Heart right ventricle (tissue), 16 donors: Measurements from ENCODE around the gene CD14. TPM values are rescaled to one million over a fixed set of nuclear protein-coding genes. Genes with fewer than 3 reads are reported as not detected.
A peak's percentile ranks its signal among the peaks of the same experiment; 100 is the strongest.
"Not testable (repeated sequence)": the region's sequence is repeated elsewhere in the genome, so short reads cannot be mapped to it uniquely, and the experiment has no call there.

Source experiments
- ATAC-seq, 8 donors: fragments of 200-7000 bp; cut with Tn5 transposase; one replicate each; pipeline ENCODE4 v1.9.1; 2020; ENCODE audit warnings: mild to moderate bottlenecking in 8 of 8, moderate library complexity in 8 of 8, moderate number of reproducible peaks in 1 of 8
- DNase-seq, 2 donors: peaks; one replicate each; pipeline ENCODE4 v3.0.0-alpha.2; 2020
- H3K27ac ChIP-seq, 10 donors: fragments of 200-600 bp; sonication (generic) in 2 of 10; one replicate each; pipeline versions ENCODE4 v1.5.0 to v1.8.0; 2020 to 2022; ENCODE audit warnings: mild to moderate bottlenecking in 3 of 10
- H3K27me3 ChIP-seq, 7 donors: fragments of 200-600 bp; one replicate each; pipeline ENCODE4 v1.8.0; 2021 to 2022; ENCODE audit warnings: mild to moderate bottlenecking in 2 of 7
- H3K36me3 ChIP-seq, 9 donors: fragments of 200-600 bp; sonication (generic) in 1 of 9; one replicate each; pipeline versions ENCODE4 v1.5.0 to v1.8.0; 2020 to 2022; ENCODE audit warnings: mild to moderate bottlenecking in 2 of 9
- H3K4me1 ChIP-seq, 9 donors: fragments of 200-600 bp; sonication (generic) in 1 of 9; one replicate each; pipeline versions ENCODE4 v1.5.0 to v1.8.0; 2020 to 2022; ENCODE audit warnings: mild to moderate bottlenecking in 4 of 9
- H3K4me3 ChIP-seq, 10 donors: fragments of 200-600 bp; sonication (generic) in 2 of 10; one replicate each; pipeline versions ENCODE4 v1.5.0 to v1.8.0; 2020 to 2022; ENCODE audit warnings: mild to moderate bottlenecking in 7 of 10, moderate library complexity in 2 of 10
- H3K9me3 ChIP-seq, 11 donors: fragments of 200-600 bp in 10 of 11; sonication (generic) in 2 of 11; one replicate each; pipeline versions ENCODE4 v1.5.0 to v1.8.0; 2013 to 2022; ENCODE audit warnings: mild to moderate bottlenecking in 2 of 11, control low read depth in 1 of 11, moderate library complexity in 1 of 11
- WGBS, 2 donors: extraction: QIAGEN DNeasy Blood & Tissue Kit; methylation state at CpG; one replicate each; pipeline ENCODE4 v1.1.7; 2013; ENCODE audit warnings: inconsistent platforms in 1 of 2; 5-methylcytosine and 5-hydroxymethylcytosine counted together
- intact Hi-C, 10 donors: fragments of 100-400 bp; cut with DNase I; formaldehyde crosslinking; loops; one replicate each; pipeline versions ENCODE4 v1.11.1 to v1.14.2; 2022
- polyA plus RNA-seq, 2 donors: library from polyadenylated mRNA; stranded (reverse); fragments of 200-250 nt; gene quantifications; one replicate each; pipeline ENCODE4 v1.2.3, GENCODE V29; 2013
- total RNA-seq, 10 donors: library from RNA; stranded (reverse); fragmentation: NEBNext Ultra II Directional in 3 of 10; extraction: Animal tissue kit (Norgen Biotek cat#: 25700) in 3 of 10; gene quantifications; one replicate each; pipeline versions ENCODE4 v1.2.1 to v1.2.4, GENCODE V29; 2021 to 2023
- TF ChIP-seq, protein P1 (sequence below), 9 donors: fragments of 200-600 bp; sonication (generic) in 2 of 9; IDR thresholded peaks; one replicate each; pipeline versions ENCODE4 v1.5.0 to v1.8.0; 2021 to 2022; ENCODE audit warnings: antibody characterized with exemption in 9 of 9, mild to moderate bottlenecking in 5 of 9, moderate library complexity in 1 of 9
- donor health status: Arrhythmogenic right ventricular cardiomyopathy.
- donor health status: ischemic (EF 13 %, LVEDD 7.1; RV severe dilation, severe dysfunction).
- donor health status: healthy with polysubstance abuse.
- donor health status: DM: no; HTN: yes; CAD: no.
- donor health status: DM: no; HTN: no; CAD: no.
- donor health status: ischemic (EF 25% LVEDD 6.9; RV normal size, moderate dysfunction).
- donor health status: ischemic (EF 25% LVEDD 5.7; RV mildly dilated, moderate dysfunction).
- donor health status: healthy.
- donor health status: DM: yes; HTN: yes; CAD: no.
- donor health status: Ischemic cardiomyopathy.
- donor health status: ischemic (EF 35%, LVEDD 5.7; RV mildly dilated, moderate dysfunction).
- donor health status: nonischemic (EF 11% LVEDD 7.7; RV severe dilation, severe dysfunction).
- donor health status: DM: yes; HTN: yes; CAD: no.
- donor health status: PGD.
- donor health status: ischemic (EF 29% LVEDD 5.4; RV normal size, mild dysfunction).
- donor health status: nonischemic (EF 23%, LVEDD 6.1; RV moderate dilation, normal function).

CD14 gene
- total and polyA plus RNA-seq, 12 donors = 10.8 to 137 (median 20.3) TPM

GRCh38 chr5:140607031-140607430 is 25.9 kb downstream of the CD14 start:
- Histone ChIP-seq H3K4me3 (no peak overlapping the region), H3K9me3 (peaks cover 0 to 6% (median 0%) of the 10 kb centered on the region in 11 donors), H3K36me3 (no peaks in the 10 kb centered on the region), H3K27me3 (no peaks in the 10 kb centered on the region), H3K4me1 (peaks cover 0 to 63% (median 5%) of the 10 kb centered on the region in 9 donors), H3K27ac (peak overlapping the region in 1 of 10 donors; percentile 83)
- no peak for ATAC-seq
- intact Hi-C loops = no loop called here
- TF ChIP-seq, protein P1, sequence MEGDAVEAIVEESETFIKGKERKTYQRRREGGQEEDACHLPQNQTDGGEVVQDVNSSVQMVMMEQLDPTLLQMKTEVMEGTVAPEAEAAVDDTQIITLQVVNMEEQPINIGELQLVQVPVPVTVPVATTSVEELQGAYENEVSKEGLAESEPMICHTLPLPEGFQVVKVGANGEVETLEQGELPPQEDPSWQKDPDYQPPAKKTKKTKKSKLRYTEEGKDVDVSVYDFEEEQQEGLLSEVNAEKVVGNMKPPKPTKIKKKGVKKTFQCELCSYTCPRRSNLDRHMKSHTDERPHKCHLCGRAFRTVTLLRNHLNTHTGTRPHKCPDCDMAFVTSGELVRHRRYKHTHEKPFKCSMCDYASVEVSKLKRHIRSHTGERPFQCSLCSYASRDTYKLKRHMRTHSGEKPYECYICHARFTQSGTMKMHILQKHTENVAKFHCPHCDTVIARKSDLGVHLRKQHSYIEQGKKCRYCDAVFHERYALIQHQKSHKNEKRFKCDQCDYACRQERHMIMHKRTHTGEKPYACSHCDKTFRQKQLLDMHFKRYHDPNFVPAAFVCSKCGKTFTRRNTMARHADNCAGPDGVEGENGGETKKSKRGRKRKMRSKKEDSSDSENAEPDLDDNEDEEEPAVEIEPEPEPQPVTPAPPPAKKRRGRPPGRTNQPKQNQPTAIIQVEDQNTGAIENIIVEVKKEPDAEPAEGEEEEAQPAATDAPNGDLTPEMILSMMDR (IDR thresholded peaks at IDR 0.05) = no peak
- DNase-seq = no peak
- 81% methylated on average over 2 of the region's 2 CpGs for WGBS, 2 donors

- TF ChIP-seq, protein P1 (IDR thresholded peaks at IDR 0.05) = no peak
- H3K4me3 ChIP-seq = no peak overlapping the region
- H3K9me3 ChIP-seq = peaks cover 0 to 4% (median 0%) of the 10 kb centered on the region in 11 donors
- H3K27ac ChIP-seq = peak overlapping the region in 1 of 10 donors; percentile 83
- DNase-seq (no peak), ATAC-seq (no peak)
- no peaks in the 10 kb centered on the region for H3K27me3 ChIP-seq
- WGBS, 2 donors = 77 to 82% methylated on average over 3 of the region's 3 CpGs
- no peaks in the 10 kb centered on the region for H3K36me3 ChIP-seq
- intact Hi-C loops = no loop called here
- peaks cover 0 to 54% (median 0%) of the 10 kb centered on the region in 9 donors for H3K4me1 ChIP-seq
Measured at GRCh38 chr5:140605879-140606278, 27.1 kb downstream of the CD14 start.

DNA sequence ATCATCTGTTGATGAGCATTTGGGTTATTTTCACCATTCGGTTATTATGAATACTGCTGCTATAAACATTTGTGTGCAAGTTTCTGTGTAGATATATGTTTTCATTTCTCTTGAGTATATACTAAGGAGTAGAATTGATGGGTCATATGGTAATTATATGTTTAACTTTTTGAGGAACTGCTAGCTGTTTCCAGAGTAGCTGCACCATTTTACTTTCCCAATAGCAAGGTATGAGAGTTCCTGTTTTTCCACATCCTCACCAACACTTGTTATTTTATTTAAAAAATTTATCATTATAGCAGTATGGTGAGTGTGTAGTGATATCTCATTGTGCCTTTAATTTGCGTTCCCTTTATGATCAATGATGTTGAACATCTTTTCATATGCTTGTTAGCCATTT is 29.2 kb downstream of the CD14 start:
- Histone ChIP-seq H3K9me3 (no peaks in the 10 kb centered on the region), H3K27me3 (no peaks in the 10 kb centered on the region), H3K4me1 (peaks cover 0 to 32% (median 0%) of the 10 kb centered on the region in 9 donors), H3K4me3 (no peak overlapping the region), H3K27ac (peak overlapping the region in 2 of 10 donors; percentile 20 to 89), H3K36me3 (no peaks in the 10 kb centered on the region)
- WGBS, 2 donors = 95 to 97% methylated on average over 2 of the region's 2 CpGs
- TF ChIP-seq, protein P1 (IDR thresholded peaks at IDR 0.05) = no peak
- intact Hi-C loops = no loop called here
- no peak for ATAC-seq
- no peak for DNase-seq

DNA sequence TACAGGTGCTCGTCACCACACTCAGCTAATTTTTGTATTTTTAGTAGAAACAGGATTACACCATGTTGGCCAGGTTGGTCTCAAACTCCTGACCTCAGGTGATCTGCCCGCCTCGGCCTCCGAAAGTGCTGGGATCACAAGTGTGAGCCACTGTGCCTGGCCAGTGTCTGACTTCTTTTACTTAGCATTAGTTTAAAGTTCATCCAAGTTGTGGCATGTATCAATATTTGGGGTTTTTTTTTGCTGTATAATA is 29.6 kb downstream of the CD14 start:
- WGBS, 2 donors = 91 to 93% methylated on average over 4 of the region's 4 CpGs
- intact Hi-C loops, DNase-seq, H3K27me3 ChIP-seq, H3K36me3 ChIP-seq, H3K4me3 ChIP-seq, ATAC-seq, H3K9me3 ChIP-seq: not testable (repeated sequence)
- peak overlapping the region in 2 of 10 donors; percentile 20 to 89 for H3K27ac ChIP-seq
- peaks cover 0 to 28% (median 0%) of the 10 kb centered on the region in 9 donors for H3K4me1 ChIP-seq

GRCh38 chr5:140602147-140602546 is 30.8 kb downstream of the CD14 start:
- H3K36me3 ChIP-seq = no peaks in the 10 kb centered on the region
- H3K9me3 ChIP-seq = no peaks in the 10 kb centered on the region
- ATAC-seq = no peak
- peak overlapping the region in 5 of 10 donors; percentile 29 to 89 (median 53) for H3K27ac ChIP-seq
- H3K4me1 ChIP-seq = peaks cover 0 to 29% (median 0%) of the 10 kb centered on the region in 9 donors
- intact Hi-C loops = no loop called here
- no peak overlapping the region for H3K4me3 ChIP-seq
- DNase-seq = no peak
- 73 to 80% methylated on average over 4 of the region's 4 CpGs for WGBS, 2 donors
- TF ChIP-seq, protein P1 (IDR thresholded peaks at IDR 0.05) = no peak
- no peaks in the 10 kb centered on the region for H3K27me3 ChIP-seq
